ENCODE measurements around the gene CASP10.
A peak's percentile ranks its signal among the peaks of the same experiment; 100 is the strongest.
"Not testable (repeated sequence)": the region's sequence is repeated elsewhere in the genome, so short reads cannot be mapped to it uniquely, and the experiment has no call there.

Gene CASP10

DNA sequence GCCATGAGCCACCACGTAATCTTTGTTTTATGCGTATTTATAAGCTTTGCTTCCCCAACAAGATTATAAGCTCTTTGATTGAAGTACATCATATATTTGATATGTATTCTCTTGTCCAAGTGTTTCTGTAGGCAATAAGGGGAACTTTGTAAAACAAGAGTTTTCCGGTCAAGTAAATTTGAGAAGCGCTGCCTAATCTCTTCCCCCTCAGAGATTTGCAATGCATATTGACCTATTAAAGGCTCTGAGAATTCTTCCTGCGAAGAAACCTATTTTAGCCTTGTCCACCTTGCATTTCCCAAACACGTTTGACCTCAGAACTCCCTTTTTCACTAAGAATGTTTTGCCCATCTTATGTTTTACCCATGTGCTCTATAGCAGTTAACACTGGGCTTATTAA lies 26.9 kb upstream of the CASP10 start:
- DNase-seq: no peak

DNA sequence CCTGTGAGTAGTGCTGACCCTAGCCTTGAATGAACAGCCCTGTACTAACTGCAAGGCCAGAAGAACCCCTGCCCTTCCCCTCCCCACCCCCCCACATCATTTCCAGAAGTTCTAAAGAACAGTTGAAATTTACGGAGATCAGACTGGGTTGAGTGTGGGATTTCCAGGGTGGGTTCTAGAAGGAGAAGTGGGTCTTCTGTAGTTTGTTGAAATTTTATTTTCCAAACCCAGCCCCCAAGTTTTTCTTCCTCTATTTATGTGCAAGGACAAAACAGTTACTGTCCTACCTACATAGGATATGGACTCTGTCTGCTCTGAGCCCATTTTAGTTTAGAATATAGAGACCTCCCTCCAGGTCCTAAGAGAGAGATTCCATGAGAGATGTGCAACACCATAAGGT lies 26.3 kb upstream of the CASP10 start:
- no peak for DNase-seq

GRCh38 chr2:201157694-201158093 lies 25.2 kb upstream of the CASP10 start:
- no peak for DNase-seq

GRCh38 chr2:201158111-201158929 lies 24.6 kb upstream of the CASP10 start:
- peak; percentile 20 for DNase-seq

- DNase-seq: no peak
These were observed 18.8 kb upstream of the CASP10 start for GRCh38 chr2:201164166-201164565.

- no peak for DNase-seq
These were observed 15.4 kb upstream of the CASP10 start for GRCh38 chr2:201167546-201167945.

GRCh38 chr2:201168496-201168895 lies 14.4 kb upstream of the CASP10 start:
- DNase-seq: not testable (repeated sequence)

DNA sequence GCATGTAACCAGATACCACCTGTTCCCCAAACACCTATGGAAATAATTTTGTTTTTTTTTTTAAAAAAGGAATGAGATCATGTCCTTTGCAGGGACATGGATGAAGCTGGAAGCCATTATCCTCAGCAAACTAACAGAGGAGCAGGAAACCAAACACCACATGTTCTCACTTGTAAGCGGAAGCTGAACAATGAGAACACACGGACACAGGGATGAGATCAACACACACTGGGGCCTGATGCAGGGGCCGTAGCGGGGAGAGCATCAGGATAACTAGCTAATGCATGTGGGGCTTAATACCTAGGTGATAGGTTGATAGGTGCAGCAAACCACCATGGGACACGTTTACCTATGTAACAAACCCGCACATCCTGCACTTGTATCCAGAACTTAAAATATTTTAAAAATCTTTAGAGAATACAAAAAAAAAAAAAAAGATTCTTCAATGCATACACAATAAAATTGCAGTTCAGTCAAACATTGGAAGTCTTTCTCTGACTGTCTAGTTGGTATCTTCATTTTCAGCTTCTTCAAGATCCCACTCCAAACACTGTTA lies 11.6 kb upstream of the CASP10 start:
- DNase-seq: no peak

- DNase-seq: no peak
These were observed 10.7 kb upstream of the CASP10 start for GRCh38 chr2:201172279-201172678.

GRCh38 chr2:201174687-201175086 lies 8.3 kb upstream of the CASP10 start:
- DNase-seq: no peak

DNA sequence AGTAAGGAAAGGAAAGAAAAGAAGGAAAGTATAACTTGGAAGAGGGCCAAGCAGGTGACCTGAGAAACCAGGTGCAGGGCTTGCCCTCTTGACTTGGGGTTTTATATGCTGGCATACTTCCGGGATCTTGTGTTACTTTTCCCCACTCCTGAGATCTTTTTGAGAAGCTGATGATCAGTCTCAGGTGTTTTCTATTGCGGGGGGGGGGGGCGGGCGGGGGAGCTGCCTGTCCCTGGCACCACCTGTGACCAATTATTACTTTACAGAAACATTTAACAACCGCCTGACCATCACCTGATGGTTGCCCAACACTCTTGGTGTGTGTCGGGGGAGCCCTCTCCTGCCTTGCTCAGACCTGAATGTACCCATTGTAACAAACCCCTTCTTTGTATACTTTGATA lies 6.9 kb upstream of the CASP10 start:
- no peak for DNase-seq

GRCh38 chr2:201180010-201180409 lies 2.9 kb upstream of the CASP10 start:
- no peak for DNase-seq

DNA sequence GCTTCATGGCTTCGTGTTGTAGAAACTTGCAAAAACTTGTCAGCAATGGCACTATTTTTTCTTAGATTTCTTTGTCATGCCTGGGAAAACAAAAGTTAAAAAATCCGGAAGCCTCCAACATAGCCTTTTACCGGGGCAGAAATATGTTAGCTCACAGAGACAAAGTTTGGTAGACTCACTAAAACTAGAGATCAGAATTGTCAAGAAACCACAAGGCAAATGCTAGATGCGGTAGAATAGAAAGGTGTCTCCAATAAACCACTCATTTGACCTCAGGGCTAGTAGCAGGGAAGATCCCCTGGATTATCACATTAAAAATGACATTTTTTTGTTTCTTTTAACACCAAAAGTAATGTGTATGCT lies 405 bp downstream of the CASP10 start:
- no peak for DNase-seq

GRCh38 chr2:201183835-201184234 lies 894 bp downstream of the CASP10 start:
- not testable (repeated sequence) for DNase-seq

- not testable (repeated sequence) for DNase-seq
These were observed 1.3 kb downstream of the CASP10 start for GRCh38 chr2:201184248-201184647.

GRCh38 chr2:201185863-201186262 lies 2.9 kb downstream of the CASP10 start:
- DNase-seq: no peak

DNA sequence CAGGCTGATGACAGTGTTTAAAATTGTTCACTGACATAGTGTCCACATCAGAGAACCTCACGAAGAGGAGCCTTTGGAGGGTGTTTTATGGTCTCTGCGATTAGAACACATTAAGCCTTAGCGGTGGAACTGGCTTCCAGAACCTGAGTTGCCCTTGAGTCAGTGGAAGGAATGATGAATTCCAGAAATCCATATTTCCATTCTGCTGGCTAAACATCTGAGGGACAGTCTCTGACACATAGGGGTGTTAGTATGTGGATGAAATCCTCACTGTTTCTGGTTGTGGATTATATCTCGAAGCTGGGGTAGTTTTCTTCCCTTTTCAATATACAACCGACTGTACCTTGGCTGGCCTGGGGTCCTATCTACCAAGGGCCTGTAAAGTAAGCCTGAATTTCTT lies 4.0 kb downstream of the CASP10 start:
- no peak for DNase-seq

- no peak for DNase-seq
These were observed 5.5 kb downstream of the CASP10 start for GRCh38 chr2:201188449-201188848.

DNA sequence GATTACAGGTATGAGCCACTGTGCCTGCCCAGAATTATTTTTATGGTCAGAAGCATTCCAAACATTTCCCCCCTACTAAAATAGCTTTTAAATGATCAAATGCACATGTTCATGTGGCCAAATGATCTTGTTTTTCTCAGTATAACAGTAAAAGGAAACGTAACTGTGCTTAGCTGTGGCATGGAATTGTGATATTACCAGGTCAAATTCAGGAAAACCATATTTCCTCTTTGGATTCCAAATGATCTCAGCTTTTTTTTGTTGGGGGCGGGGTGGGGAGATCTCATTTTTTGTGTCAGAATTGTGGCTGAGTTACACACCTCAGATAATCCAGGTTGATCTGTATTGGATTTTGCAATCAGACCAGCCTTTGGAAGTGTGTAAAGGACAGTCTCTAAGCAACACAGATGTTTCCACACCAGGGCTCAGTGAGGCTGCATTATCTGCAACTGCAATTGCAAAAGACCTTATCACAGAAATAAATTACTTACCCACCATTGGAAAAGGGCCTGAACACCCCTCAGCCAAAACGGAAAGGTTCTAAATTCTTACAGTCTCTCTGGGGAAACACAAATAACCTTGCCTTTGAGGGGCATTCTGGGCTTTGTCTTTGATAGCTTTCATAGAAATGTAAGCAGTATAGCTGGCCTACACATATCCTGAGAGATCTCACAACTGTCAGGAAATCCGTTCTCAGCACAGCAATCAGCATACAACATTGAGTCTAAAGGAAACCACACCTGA lies 8.4 kb downstream of the CASP10 start:
- DNase-seq: no peak

DNA sequence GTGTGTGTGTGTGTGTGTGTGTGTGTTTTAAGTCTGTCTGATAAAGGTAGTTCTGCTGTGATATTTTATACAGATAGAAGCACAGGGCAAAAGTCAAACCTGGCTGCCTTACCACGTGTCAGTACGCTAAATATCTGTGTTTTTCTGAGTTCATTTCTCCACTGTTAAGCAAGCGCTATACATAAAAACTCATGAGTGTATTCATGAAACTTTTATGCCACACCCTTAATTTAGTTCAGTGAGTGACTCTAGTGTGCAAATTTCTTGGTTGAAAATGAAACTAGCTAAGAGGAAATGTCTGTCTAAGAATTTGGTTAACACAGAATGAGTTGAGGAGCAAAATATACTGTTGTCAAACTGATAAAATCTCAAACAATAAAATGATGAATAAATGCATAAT lies 11.2 kb downstream of the CASP10 start:
- DNase-seq: no peak

- no peak for DNase-seq
These were observed 12.4 kb downstream of the CASP10 start for GRCh38 chr2:201195331-201195730.

DNA sequence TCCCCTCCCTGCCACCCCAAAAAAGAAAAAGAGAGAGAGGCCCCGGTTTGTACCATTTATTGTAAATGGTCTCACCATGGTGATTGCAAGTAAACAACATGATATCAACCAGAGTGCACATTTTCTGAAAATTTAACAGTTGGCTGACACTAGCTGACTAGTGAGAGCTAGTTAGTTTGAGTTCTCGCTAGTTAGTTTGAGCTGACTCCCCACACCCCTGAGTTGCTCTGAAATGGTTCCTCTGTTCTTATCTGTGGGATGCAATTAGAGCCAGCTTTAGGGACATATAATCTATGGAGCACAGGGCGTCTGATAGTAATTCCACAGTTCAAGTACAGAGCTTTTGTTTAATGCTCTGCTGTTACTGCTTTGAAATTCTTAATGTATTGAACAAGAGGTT lies 13.1 kb downstream of the CASP10 start:
- no peak for DNase-seq

DNA sequence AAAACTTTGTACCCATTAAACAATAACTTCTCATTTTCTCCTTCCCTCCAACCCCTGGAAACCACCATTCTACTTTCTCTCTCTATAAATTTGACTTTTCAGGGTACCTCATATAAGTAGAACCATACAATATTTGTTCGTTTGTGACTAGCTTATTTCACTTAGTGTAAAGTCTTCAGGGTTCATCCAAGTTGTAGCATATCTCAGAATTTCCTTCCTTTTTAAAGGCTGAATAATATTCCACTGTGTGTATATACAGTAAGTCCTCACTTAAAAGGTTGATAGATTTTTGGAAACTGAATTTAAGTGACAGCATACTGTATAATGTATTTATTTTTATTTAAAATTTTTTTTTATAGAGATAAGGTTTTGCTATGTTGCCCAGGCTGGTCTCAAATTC lies 13.9 kb downstream of the CASP10 start:
- no peak for DNase-seq

DNA sequence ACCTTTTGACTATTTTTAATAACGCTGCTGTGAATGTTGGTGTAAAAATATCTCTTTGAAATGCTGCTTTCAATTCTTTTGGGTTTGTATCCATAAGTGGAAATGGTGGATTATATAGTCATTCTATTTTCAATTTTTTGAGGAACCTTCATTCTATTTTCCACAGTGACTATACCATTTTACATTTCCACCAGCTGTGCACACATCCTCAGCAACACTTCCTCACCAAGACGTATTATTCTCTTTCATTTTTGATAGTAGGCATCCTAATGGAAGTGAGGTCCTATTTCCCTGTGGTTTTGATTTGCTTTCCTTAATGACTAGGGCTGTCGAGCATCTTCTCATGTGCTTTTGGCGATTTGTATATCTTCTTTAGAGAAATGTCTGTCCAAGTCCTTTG lies 14.8 kb downstream of the CASP10 start:
- no peak for DNase-seq

All from NCI-H1436 treated with DMSO at 0.1 percent for 48 hours (cell line).